GM12874 (cell line): ENCODE measurements around the gene HOXD13.

Experiments
- TF ChIP-seq, protein P1 (sequence below): IDR thresholded peaks from 2 replicates; pipeline ENCODE4 v1.5.1; 2011; ENCODE audit warnings: low read depth, mild to moderate bottlenecking, control low read depth, low read length, moderate library complexity; ENCODE audit not compliant: insufficient read depth

Gene HOXD13

DNA sequence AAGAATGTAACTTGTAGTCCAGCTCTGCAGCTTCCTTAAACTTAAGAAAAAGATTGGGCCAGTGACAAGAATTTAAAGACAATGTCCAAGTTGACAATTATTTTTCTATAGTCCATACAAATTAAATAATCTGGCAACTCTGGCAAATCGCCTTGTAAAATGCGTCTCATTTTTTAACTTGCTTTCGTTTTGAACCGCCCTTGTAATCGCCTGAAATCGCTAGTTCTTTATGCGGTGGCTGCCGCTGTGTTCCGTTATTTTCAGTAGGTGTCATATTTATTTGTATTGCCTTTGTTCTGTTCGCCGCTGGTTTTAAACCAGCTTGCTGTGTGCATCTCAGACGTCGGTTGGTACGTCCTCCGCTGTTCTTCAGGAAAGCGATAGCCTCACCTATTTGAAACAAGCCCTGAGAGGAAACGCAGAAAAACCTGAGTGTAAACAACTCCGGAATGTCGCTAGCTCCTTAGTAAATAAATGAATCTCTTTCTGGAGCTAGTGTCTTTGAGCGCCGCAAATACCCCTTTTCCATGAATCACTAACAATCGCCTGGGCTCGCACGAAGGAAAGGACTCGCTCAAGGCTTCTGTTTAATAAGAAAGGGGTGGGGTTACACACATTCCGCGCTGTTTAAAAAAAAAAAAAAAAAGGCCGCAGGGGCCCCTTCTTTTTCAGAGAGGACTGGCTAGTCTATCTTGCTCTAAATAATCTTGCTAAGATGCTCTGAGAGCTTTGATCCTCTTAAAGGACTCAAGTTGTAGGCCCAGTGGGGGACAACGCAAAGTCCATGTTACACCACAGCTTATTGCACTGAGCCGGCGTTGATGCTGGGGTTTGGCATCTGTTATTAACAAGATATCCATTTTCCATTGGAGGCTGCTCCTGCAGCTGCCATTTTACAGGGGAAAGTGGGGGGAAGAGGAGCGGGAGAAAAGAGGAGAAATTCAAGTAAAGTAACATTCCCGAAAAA is 40.0 kb downstream of the HOXD13 start:
- TF ChIP-seq, protein P1, sequence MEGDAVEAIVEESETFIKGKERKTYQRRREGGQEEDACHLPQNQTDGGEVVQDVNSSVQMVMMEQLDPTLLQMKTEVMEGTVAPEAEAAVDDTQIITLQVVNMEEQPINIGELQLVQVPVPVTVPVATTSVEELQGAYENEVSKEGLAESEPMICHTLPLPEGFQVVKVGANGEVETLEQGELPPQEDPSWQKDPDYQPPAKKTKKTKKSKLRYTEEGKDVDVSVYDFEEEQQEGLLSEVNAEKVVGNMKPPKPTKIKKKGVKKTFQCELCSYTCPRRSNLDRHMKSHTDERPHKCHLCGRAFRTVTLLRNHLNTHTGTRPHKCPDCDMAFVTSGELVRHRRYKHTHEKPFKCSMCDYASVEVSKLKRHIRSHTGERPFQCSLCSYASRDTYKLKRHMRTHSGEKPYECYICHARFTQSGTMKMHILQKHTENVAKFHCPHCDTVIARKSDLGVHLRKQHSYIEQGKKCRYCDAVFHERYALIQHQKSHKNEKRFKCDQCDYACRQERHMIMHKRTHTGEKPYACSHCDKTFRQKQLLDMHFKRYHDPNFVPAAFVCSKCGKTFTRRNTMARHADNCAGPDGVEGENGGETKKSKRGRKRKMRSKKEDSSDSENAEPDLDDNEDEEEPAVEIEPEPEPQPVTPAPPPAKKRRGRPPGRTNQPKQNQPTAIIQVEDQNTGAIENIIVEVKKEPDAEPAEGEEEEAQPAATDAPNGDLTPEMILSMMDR, result no peak

DNA sequence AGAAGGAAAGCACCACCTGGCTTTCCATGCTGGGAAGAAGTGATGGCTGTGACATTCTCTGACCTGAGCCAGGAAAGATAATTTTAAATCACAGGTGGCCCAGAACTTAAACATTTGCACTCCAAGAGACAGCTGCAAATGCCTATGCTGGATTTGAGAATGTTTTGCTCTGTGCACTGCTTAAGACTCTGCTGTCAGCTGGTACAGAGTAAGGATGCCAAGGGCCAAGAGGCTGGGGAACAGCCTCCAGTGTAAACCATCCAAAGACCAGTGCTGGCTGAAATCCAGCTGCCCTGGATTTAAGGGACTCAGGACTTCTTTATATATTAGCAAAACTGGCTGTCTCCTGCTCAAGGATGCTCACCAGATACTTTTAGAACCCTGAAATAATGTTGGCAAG is 40.9 kb downstream of the HOXD13 start:
- TF ChIP-seq, protein P1, result no peak

DNA sequence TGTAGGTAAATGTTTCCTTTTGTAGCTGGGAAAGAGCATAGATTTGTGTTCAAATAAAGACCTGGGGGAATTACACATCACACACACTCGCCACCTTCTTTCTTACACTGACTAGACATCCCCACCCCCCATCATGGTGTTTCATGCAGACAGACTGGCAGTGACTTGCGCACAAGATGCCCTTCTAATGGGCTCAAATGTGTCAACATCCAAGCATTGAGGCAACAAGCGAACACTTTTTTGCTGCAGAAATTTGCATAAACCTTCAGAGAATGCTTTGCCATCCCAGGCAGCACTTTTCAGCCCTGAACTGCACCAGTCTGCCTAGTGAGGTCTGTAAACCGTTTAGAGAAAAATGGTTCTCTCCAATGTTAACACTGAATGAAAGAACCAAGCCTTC is 41.5 kb downstream of the HOXD13 start:
- TF ChIP-seq, protein P1, result no peak

DNA sequence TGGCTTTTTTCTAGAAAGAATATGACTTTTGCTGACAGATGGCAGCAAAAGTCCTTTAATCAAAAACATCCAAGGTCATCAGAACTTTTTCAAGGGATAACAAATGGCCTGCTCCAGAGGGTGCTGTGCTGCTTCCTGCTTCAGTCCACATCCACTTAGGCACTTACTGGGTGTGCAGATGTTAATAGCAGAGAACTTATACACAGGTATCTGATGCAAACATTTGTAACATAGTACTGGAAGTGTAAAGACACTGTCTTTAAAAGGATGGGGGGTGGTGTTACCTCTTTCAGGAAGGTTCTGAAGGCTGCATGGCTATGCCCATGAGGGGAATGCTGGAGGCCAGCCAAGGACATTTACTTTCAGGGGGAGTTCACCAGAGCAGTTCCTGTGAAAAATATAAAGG is 42.5 kb downstream of the HOXD13 start:
- TF ChIP-seq, protein P1, result no peak

DNA sequence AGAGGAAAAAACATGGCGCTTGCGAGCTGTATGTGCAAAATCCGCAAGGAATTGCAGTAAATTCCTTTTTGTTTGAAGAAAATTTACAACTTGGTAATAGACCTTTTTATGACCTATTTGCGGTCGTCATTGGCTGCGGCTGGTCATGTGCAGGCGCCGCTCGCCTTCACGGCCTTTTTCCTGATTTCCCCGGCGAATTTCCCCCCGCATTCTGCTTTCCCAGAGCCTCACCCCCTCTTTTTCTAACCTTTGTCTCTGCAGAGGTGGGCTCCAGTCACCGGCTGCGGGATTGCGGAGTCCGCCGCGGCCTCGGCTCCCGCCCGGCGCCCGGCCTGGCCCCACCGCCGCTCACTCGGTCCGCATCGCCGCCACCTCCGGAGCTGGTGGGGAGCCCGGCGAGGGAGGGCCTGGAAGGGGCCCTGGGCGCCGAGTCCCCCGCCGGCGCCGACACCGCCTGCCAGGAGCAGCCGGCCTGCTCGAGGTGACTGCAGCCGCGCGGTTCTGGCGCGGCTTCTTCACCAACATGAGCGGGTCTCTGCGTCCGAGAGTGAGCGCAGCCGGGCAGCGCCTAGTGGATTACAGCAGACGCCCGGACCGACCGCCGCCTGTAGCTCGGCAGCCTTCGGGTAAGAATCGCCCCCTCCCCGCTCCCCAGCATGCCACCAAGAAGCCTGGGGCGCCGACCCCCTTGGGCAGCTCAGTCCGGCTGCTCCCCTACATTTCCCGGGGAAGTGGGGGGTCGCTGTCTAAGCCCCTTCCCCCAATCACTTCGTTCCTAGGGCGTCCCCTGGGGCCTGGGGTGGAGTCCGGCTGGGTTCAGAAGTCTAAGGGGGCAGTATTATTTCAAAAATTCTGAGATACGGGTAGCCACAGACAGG is 44.1 kb downstream of the HOXD13 start:
- TF ChIP-seq, protein P1, result no peak

DNA sequence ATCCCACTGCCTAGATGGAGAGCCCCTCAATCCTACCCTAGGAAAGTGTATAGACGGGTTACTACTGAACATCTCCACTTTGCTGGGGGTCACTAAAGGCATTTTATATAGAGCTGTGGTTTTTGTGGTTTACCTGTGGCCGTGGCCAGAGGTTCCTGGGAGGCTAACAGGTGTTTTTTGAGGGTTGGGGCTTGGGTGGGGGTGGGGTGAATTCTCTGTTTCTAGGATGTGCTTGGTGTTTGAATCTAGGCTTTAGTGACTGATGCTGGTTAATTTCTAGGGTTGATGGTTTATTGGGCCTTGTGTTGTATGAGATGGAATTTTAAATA is 44.7 kb downstream of the HOXD13 start:
- TF ChIP-seq, protein P1, result no peak

DNA sequence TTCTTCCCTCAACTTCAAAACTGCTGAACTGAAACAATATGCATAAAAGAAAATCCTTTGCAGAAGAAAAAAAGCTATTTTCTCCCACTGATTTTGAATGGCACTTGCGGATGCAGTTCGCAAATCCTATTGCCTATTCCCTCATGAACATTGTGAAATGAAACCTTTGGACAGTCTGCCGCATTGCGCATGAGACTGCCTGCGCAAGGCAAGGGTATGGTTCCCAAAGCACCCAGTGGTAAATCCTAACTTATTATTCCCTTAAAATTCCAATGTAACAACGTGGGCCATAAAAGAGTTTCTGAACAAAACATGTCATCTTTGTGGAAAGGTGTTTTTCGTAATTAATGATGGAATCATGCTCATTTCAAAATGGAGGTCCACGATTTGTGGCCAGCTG is 45.4 kb downstream of the HOXD13 start:
- TF ChIP-seq, protein P1, result no peak
